Subcutaneous abdominal adipose tissue (tissue), 5 donors: Measurements from ENCODE around the gene GEMIN7.

ENCODE experiments used
- H3K27ac ChIP-seq: one replicate; pipeline ENCODE4 v1.7.0; 2013; ENCODE audit warnings: low read depth, mild to moderate bottlenecking, inconsistent platforms, low read length, moderate library complexity
- H3K27me3 ChIP-seq, 5 donors: one replicate each; pipeline ENCODE4 v1.7.0; 2013; ENCODE audit warnings: low read length in 5 of 5, inconsistent platforms in 1 of 5; ENCODE audit not compliant: control insufficient read depth in 5 of 5, insufficient read depth in 4 of 5
- H3K36me3 ChIP-seq, 5 donors: one replicate each; pipeline ENCODE4 v1.7.0; 2013; ENCODE audit warnings: low read length in 5 of 5; ENCODE audit not compliant: control insufficient read depth in 5 of 5, insufficient read depth in 5 of 5
- H3K4me1 ChIP-seq, 5 donors: one replicate each; pipeline ENCODE4 v1.7.0; 2013; ENCODE audit warnings: low read length in 5 of 5, mild to moderate bottlenecking in 3 of 5, moderate library complexity in 1 of 5; ENCODE audit not compliant: control insufficient read depth in 5 of 5, insufficient read depth in 5 of 5
- H3K4me3 ChIP-seq, 5 donors: one replicate each; pipeline ENCODE4 v1.7.0; 2013; ENCODE audit warnings: low read length in 5 of 5, low read depth in 1 of 5
- H3K9ac ChIP-seq, 5 donors: one replicate each; pipeline ENCODE4 v1.7.0; 2013; ENCODE audit warnings: low read length in 5 of 5, mild to moderate bottlenecking in 4 of 5, moderate library complexity in 3 of 5
- H3K9me3 ChIP-seq, 5 donors: one replicate each; pipeline ENCODE4 v1.7.0; 2013; ENCODE audit warnings: low read length in 5 of 5; ENCODE audit not compliant: control insufficient read depth in 5 of 5
- donor health status: healthy.
- donor health status: healthy.
- donor health status: healthy.
- donor health status: healthy.
- donor health status: healthy.

Gene GEMIN7

GRCh38 chr19:45136507-45137178 is 57.6 kb downstream of the GEMIN7 start:
- Histone ChIP-seq H3K9me3 (no peaks in the 10 kb centered on the region), H3K27ac (no peak overlapping the region), H3K4me3 (no peak overlapping the region), H3K4me1 (peaks cover 0 to 12% (median 8%) of the 10 kb centered on the region in 5 donors), H3K9ac (no peak overlapping the region), H3K27me3 (no peaks in the 10 kb centered on the region), H3K36me3 (peaks cover 0 to 12% (median 11%) of the 10 kb centered on the region in 5 donors)

- no peaks in the 10 kb centered on the region for H3K9me3 ChIP-seq
- H3K27ac ChIP-seq, result no peak overlapping the region
- no peaks in the 10 kb centered on the region for H3K27me3 ChIP-seq
- no peak overlapping the region for H3K9ac ChIP-seq
- peaks cover 0 to 19% (median 17%) of the 10 kb centered on the region in 5 donors for H3K36me3 ChIP-seq
- H3K4me1 ChIP-seq, result peaks cover 0 to 12% (median 8%) of the 10 kb centered on the region in 5 donors
- H3K4me3 ChIP-seq, result no peak overlapping the region
Observed at GRCh38 chr19:45137179-45137761, 58.2 kb downstream of the GEMIN7 start.

- H3K27me3 ChIP-seq, result no peaks in the 10 kb centered on the region
- no peak overlapping the region for H3K4me3 ChIP-seq
- peaks cover 0 to 29% (median 28%) of the 10 kb centered on the region in 5 donors for H3K36me3 ChIP-seq
- no peak overlapping the region for H3K9ac ChIP-seq
- peaks cover 0 to 12% (median 8%) of the 10 kb centered on the region in 5 donors for H3K4me1 ChIP-seq
- no peaks in the 10 kb centered on the region for H3K9me3 ChIP-seq
- H3K27ac ChIP-seq, result no peak overlapping the region
Observed at GRCh38 chr19:45138303-45138751, 59.3 kb downstream of the GEMIN7 start.

GRCh38 chr19:45139286-45140143 is 60.5 kb downstream of the GEMIN7 start:
- Histone ChIP-seq H3K36me3 (peaks cover 0 to 33% (median 31%) of the 10 kb centered on the region in 5 donors), H3K27me3 (no peaks in the 10 kb centered on the region), H3K4me1 (peaks cover 0 to 12% (median 8%) of the 10 kb centered on the region in 5 donors), H3K9me3 (no peaks in the 10 kb centered on the region), H3K4me3 (no peak overlapping the region), H3K9ac (no peak overlapping the region), H3K27ac (no peak overlapping the region)

GRCh38 chr19:45140144-45140503 is 61.1 kb downstream of the GEMIN7 start:
- Histone ChIP-seq H3K4me1 (peaks cover 0 to 12% (median 8%) of the 10 kb centered on the region in 5 donors), H3K9ac (no peak overlapping the region), H3K27me3 (no peaks in the 10 kb centered on the region), H3K27ac (no peak overlapping the region), H3K9me3 (no peaks in the 10 kb centered on the region), H3K36me3 (peaks cover 0 to 38% (median 35%) of the 10 kb centered on the region in 5 donors), H3K4me3 (no peak overlapping the region)

GRCh38 chr19:45140533-45140932 is 61.5 kb downstream of the GEMIN7 start:
- Histone ChIP-seq H3K4me1 (peaks cover 0 to 12% (median 8%) of the 10 kb centered on the region in 5 donors), H3K27me3 (no peaks in the 10 kb centered on the region), H3K36me3 (peaks cover 0 to 42% (median 39%) of the 10 kb centered on the region in 5 donors), H3K9ac (no peak overlapping the region), H3K9me3 (no peaks in the 10 kb centered on the region), H3K4me3 (no peak overlapping the region), H3K27ac (no peak overlapping the region)
